Nephron (organoid): ENCODE data around the gene SLC29A3.
A peak's percentile ranks its signal among the peaks of the same experiment; 100 is the strongest.

Experiments
- H3K27ac Mint-ChIP-seq, 3 experiments: 2 replicates each; pipeline ENCODE4 v1.8.0; 2020; ENCODE audit warnings: mixed read lengths in 3 of 3, mild to moderate bottlenecking in 2 of 3, moderate library complexity in 1 of 3
- H3K27me3 Mint-ChIP-seq: 2 replicates; pipeline ENCODE4 v1.8.0; 2021; ENCODE audit warnings: low read depth, mild to moderate bottlenecking, moderate library complexity, mixed read lengths
- H3K36me3 Mint-ChIP-seq: 2 replicates; pipeline ENCODE4 v1.8.0; 2020; ENCODE audit warnings: low read depth, mixed read lengths
- H3K4me1 Mint-ChIP-seq: 2 replicates; pipeline ENCODE4 v1.8.0; 2020; ENCODE audit warnings: mixed read lengths
- H3K4me3 Mint-ChIP-seq, 3 experiments: 2 replicates each; pipeline ENCODE4 v1.8.0; 2020; ENCODE audit warnings: mild to moderate bottlenecking in 3 of 3, mixed read lengths in 3 of 3, moderate library complexity in 2 of 3
- H3K9me3 Mint-ChIP-seq: 2 replicates; pipeline ENCODE4 v1.8.0; 2020; ENCODE audit warnings: mixed read lengths
- CTCF ChIP-seq, 3 experiments: fragments of 200-600 bp; sonication (generic); IDR thresholded peaks; one replicate each; pipeline ENCODE4 v1.5.0; 2021; ENCODE audit warnings: antibody characterized with exemption in 3 of 3; ENCODE audit not compliant: unreplicated experiment in 3 of 3

The SLC29A3 gene

GRCh38 chr10:71382028-71382427 lies 63.0 kb downstream of the SLC29A3 start:
- H3K4me1 Mint-ChIP-seq = peaks cover 6% of the 10 kb centered on the region
- no peak overlapping the region for H3K27ac Mint-ChIP-seq
- no peaks in the 10 kb centered on the region for H3K9me3 Mint-ChIP-seq
- no peaks in the 10 kb centered on the region for H3K36me3 Mint-ChIP-seq
- no peak for TF ChIP-seq CTCF (IDR thresholded peaks at IDR 0.05; ENCODE audit: unreplicated experiment in 3 of 3)
- H3K4me3 Mint-ChIP-seq = no peak overlapping the region
- H3K27me3 Mint-ChIP-seq = peaks cover 18% of the 10 kb centered on the region

DNA sequence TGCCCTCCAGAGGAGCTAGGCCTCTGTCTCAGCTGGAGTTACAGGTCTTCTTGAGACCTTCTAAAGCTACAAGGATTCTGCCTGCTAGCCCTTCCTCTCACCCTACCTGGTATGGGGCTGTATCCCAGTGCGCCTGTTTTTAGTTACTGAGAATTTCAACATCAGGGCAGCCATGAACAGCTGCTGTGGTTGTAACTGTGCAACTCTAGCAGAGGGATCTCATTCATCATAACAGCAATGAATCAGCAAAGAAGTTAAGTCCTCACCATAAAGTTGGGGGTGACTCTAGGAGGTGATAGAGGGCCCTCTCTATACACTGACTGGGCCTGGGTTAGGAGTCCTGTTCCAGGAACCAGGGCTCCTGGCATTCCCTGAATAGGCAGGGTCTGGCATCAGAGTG lies 63.7 kb downstream of the SLC29A3 start:
- Mint-ChIP-seq H3K27me3 (peaks cover 18% of the 10 kb centered on the region), H3K4me3 (no peak overlapping the region), H3K27ac (no peak overlapping the region), H3K9me3 (no peaks in the 10 kb centered on the region), H3K4me1 (no peaks in the 10 kb centered on the region), H3K36me3 (no peaks in the 10 kb centered on the region)
- TF ChIP-seq CTCF (IDR thresholded peaks at IDR 0.05; ENCODE audit: unreplicated experiment in 3 of 3) = no peak

DNA sequence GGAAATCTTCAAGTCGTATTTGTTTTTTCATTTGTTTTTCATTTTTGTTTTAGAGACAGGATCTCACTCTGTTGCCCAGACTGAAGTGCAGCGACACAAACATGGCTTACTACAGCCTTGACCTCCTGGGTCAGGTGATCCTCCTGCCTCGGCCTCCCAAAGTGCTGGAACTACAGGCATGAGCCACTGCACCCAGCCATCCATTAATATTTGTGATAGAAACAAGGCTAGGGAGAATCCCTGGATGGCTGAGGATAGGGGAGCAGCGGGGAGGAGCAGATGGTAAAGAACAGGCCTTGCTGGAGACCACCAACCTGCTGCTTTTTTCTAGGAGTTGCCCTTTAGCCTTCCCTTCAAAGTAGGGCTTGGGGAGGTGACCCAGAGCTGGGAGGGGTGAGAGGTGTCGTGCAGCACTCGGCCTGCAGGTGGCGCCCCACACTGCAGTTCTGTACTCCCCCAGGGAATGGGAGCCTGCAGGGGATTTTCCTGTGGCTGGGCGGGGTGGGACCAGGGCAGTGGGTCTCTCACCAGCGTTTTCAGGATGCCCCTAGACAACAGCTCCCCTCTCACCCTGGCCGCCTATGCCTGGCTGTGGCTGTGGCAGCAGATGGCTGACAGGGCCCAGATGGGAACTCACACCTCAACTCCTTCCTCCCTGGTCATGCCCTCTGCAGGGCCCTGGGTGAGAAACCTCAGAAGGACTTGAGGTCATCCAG lies 65.1 kb downstream of the SLC29A3 start:
- no peaks in the 10 kb centered on the region for H3K36me3 Mint-ChIP-seq
- peaks cover 18% of the 10 kb centered on the region for H3K27me3 Mint-ChIP-seq
- no peak overlapping the region for H3K27ac Mint-ChIP-seq
- peak; percentile 82 to 85 (median 84) for TF ChIP-seq CTCF (IDR thresholded peaks at IDR 0.05; ENCODE audit: unreplicated experiment in 3 of 3)
- H3K4me3 Mint-ChIP-seq = no peak overlapping the region
- H3K4me1 Mint-ChIP-seq = no peaks in the 10 kb centered on the region
- H3K9me3 Mint-ChIP-seq = no peaks in the 10 kb centered on the region

DNA sequence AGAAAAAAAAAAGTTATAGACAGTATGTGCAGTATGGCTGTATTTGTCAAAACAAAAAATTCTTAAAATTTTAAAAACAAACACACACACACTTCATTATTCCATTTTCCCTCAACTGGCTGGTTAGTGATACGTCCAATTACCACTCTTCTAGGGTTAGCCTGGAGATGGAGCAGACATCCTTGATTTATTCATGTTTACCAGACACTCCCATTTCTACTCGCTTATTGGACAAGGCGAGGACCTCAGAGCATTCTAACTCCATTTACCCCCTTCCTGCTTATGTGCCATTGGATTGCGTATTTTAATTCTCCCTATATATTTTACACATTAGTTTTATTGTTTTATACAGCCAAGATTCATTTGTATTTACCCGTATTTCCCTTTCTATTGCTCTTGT lies 69.1 kb downstream of the SLC29A3 start:
- Mint-ChIP-seq H3K27ac (no peak overlapping the region), H3K27me3 (peaks cover 50% of the 10 kb centered on the region), H3K4me1 (no peaks in the 10 kb centered on the region), H3K9me3 (no peaks in the 10 kb centered on the region), H3K36me3 (no peaks in the 10 kb centered on the region), H3K4me3 (no peak overlapping the region)
- no peak for TF ChIP-seq CTCF (IDR thresholded peaks at IDR 0.05; ENCODE audit: unreplicated experiment in 3 of 3)

DNA sequence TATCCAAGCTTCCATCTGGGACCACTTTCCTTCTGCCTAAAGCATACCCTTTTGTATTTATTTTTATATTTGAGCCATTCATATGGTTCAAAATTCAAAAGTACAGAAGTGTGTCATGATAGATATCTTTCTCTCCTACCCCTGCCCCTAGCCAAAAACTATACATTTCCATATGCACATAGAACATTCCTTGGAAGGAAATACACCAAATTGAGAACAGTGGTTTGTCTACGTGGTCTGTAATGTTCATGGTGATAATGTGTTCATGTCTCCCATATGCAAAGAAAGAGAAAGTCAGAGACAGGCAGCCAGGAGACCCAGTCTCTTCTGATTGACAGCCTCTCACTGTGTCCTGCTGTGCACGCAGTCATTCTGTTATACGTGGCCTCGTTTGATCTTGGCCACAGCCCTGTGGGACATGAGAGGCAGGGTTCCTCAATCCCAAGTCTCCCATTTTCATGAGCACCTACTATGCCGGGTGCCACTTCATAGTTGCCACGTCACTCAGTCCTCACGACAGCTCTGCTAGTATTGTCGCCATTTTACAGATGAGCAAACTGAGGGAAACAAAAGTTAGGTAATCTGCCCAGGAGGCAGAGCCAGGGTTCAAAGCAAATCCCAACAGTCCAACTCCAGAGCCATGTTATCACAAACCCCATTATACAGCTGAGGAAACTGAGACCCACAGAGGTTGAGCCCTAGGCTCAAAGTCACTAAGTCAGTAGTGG lies 69.7 kb downstream of the SLC29A3 start:
- Mint-ChIP-seq H3K9me3 (no peaks in the 10 kb centered on the region), H3K4me3 (no peak overlapping the region), H3K27me3 (peaks cover 56% of the 10 kb centered on the region), H3K4me1 (no peaks in the 10 kb centered on the region), H3K27ac (no peak overlapping the region), H3K36me3 (no peaks in the 10 kb centered on the region)
- no peak for TF ChIP-seq CTCF (IDR thresholded peaks at IDR 0.05; ENCODE audit: unreplicated experiment in 3 of 3)
